Cardiac muscle cell (in vitro differentiated cells and primary cell): ENCODE data around the gene CTNNBL1. TPM values are rescaled to one million over a fixed set of nuclear protein-coding genes. Genes with fewer than 3 reads are reported as not detected.
A peak's percentile ranks its signal among the peaks of the same experiment; 100 is the strongest.

Experiments
- DNase-seq, 2 donors: peaks; one replicate each; pipeline versions ENCODE4 v3.0.0 to v3.0.0-alpha.2; 2010 to 2017; ENCODE audit warnings: low read depth in 1 of 2, low spot score in 1 of 2
- H3K27ac ChIP-seq: fragments of 200-600 bp; sonication (generic); 2 replicates; pipeline ENCODE4 v1.5.1; 2016
- H3K27me3 ChIP-seq: fragments of 200-600 bp; sonication (generic); 2 replicates; pipeline ENCODE4 v1.6.0; 2016; ENCODE audit warnings: control low read depth
- H3K36me3 ChIP-seq: fragments of 200-600 bp; sonication (generic); 2 replicates; pipeline ENCODE4 v1.5.1; 2016; ENCODE audit warnings: control low read depth
- H3K4me1 ChIP-seq: fragments of 200-600 bp; sonication (generic); 2 replicates; pipeline ENCODE4 v1.8.1; 2017; ENCODE audit warnings: low read depth, mild to moderate bottlenecking, mixed run types
- H3K4me3 ChIP-seq: fragments of 200-600 bp; sonication (generic); 2 replicates; pipeline ENCODE4 v1.5.1; 2016; ENCODE audit warnings: mild to moderate bottlenecking
- H3K9me3 ChIP-seq: fragments of 200-600 bp; sonication (generic); 2 replicates; pipeline ENCODE4 v1.5.1; 2017; ENCODE audit warnings: low read depth, mild to moderate bottlenecking, control low read depth
- polyA plus RNA-seq: library from polyadenylated mRNA; unstranded; fragments of >200 nt; fragmentation: Nextera tagmentation; extraction: Ambion mirVana; gene quantifications from 2 replicates; pipeline ENCODE4 v1.2.1, GENCODE V29; 2016
- total RNA-seq: library from RNA; depleted of rRNA; stranded (reverse); fragments of >200 nt; gene quantifications from 2 replicates; pipeline ENCODE4 v1.2.3, GENCODE V29; 2016
- TF ChIP-seq, protein P1 (sequence below): IDR thresholded peaks from 2 replicates; pipeline ENCODE4 v1.5.1; 2012; ENCODE audit warnings: low read depth, mild to moderate bottlenecking, low read length

The CTNNBL1 gene
- total and polyA plus RNA-seq, 2 experiments from 2014 or later, result 37.0 to 68.6 TPM

DNA sequence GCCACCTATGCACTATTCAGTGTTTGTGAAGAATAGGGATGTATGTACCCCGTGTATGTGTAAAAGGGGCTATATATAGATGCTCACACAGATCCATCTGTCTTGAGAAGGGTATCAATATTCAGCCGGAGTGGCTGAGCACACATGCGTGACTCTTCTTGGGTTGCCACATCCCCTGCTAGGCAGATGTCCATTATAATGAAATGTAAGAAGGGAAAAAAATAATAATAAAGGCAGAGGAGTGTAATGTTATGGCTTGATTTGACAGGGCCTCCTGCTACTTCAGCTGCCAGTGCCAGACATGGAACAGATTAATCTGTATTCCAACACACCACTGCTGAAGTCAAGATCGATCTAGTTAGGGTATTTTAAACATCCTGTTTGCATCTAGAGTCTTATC is 134.9 kb downstream of the CTNNBL1 start:
- TF ChIP-seq, protein P1, sequence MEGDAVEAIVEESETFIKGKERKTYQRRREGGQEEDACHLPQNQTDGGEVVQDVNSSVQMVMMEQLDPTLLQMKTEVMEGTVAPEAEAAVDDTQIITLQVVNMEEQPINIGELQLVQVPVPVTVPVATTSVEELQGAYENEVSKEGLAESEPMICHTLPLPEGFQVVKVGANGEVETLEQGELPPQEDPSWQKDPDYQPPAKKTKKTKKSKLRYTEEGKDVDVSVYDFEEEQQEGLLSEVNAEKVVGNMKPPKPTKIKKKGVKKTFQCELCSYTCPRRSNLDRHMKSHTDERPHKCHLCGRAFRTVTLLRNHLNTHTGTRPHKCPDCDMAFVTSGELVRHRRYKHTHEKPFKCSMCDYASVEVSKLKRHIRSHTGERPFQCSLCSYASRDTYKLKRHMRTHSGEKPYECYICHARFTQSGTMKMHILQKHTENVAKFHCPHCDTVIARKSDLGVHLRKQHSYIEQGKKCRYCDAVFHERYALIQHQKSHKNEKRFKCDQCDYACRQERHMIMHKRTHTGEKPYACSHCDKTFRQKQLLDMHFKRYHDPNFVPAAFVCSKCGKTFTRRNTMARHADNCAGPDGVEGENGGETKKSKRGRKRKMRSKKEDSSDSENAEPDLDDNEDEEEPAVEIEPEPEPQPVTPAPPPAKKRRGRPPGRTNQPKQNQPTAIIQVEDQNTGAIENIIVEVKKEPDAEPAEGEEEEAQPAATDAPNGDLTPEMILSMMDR, result no peak
- no peak overlapping the region for H3K4me3 ChIP-seq
- H3K27me3 ChIP-seq, result no peaks in the 10 kb centered on the region
- H3K9me3 ChIP-seq, result no peaks in the 10 kb centered on the region
- DNase-seq, result no peak
- no peak overlapping the region for H3K27ac ChIP-seq
- peaks cover 16% of the 10 kb centered on the region for H3K4me1 ChIP-seq
- H3K36me3 ChIP-seq, result no peaks in the 10 kb centered on the region

DNA sequence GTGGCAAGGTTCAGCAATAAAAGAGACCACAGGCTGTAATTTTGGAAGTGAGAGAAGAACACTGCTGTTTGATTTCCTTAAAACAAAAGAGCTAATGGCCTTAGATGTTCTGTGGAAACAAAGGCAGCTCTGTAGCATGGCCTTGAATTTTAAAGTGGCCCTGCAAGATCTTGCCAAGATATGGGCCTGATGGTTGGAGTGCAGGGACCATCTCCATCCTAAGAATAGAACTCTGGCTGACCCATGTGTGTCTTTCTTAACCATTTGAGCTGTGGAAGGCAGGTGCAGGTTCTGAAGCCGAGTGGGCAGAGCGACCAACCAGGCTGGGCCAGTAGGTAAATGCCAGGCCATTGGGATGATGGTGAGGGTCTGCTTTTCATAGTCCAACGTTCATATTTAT is 135.3 kb downstream of the CTNNBL1 start:
- no peak for DNase-seq
- H3K4me3 ChIP-seq, result no peak overlapping the region

DNA sequence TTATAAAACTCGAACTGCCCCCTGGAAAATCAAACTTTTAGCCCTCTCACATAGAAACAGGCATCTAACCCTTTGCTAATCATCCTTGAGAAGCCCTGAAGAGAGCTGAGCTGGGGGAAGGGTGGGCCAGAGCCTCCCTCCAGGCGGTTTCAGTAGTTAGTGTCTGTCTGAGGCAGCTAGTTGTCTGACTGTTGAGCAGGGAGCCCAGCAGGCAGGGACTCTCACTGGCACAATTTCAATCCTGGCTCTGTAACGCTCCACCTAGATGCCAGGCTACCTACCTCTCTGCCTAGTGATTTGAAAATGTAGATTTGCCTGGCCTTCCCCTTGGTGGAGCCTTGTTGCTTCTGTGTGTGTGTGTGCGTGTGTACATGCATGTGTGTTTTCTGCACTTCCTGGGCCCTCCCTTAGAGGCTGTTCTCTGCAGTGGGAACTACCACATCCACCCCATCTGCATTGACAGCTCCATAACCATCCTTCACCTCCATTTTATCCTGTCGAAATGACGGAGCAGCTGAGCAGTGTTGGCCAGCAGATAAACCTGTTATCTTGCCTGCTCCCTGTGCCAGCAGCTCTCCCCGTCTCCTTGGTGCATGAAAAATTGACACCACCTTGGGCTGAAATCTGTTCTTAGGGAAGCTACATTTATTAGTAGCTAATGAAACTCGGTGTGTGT is 139.5 kb downstream of the CTNNBL1 start:
- H3K4me3 ChIP-seq, result no peak overlapping the region
- TF ChIP-seq, protein P1, result no peak
- H3K36me3 ChIP-seq, result no peaks in the 10 kb centered on the region
- no peaks in the 10 kb centered on the region for H3K9me3 ChIP-seq
- H3K4me1 ChIP-seq, result peaks cover 21% of the 10 kb centered on the region
- H3K27ac ChIP-seq, result peak overlapping the region; percentile 72
- H3K27me3 ChIP-seq, result no peaks in the 10 kb centered on the region
- DNase-seq, result no peak

More for the DNA sequence above, 135.3 kb downstream of the CTNNBL1 start:
- Histone ChIP-seq H3K36me3 (no peaks in the 10 kb centered on the region), H3K4me1 (peaks cover 16% of the 10 kb centered on the region), H3K27me3 (no peaks in the 10 kb centered on the region), H3K27ac (no peak overlapping the region), H3K9me3 (no peaks in the 10 kb centered on the region)
- TF ChIP-seq, protein P1, result no peak

DNA sequence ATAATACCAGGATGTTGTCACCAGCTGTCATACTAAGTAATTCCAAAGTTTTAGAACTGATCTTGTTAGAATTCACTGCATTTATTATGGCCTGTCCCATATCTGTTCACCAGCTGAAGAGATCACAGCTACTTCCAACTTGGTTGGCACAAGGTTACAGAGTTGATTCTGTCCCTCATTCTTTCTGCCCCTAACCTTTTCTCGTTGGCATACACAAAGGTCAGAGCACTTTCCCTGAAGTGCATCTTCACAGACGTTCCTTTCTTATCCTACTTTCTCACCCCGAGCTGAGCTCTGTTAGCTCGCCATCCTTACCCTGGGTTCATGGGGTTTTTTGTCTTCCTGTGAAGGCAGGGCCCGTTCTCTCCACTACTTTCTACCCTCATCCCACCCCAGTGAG is 143.1 kb downstream of the CTNNBL1 start:
- Histone ChIP-seq H3K4me3 (no peak overlapping the region), H3K9me3 (no peaks in the 10 kb centered on the region), H3K27ac (no peak overlapping the region), H3K27me3 (no peaks in the 10 kb centered on the region), H3K4me1 (peaks cover 20% of the 10 kb centered on the region), H3K36me3 (no peaks in the 10 kb centered on the region)
- no peak for DNase-seq
- TF ChIP-seq, protein P1, result no peak

DNA sequence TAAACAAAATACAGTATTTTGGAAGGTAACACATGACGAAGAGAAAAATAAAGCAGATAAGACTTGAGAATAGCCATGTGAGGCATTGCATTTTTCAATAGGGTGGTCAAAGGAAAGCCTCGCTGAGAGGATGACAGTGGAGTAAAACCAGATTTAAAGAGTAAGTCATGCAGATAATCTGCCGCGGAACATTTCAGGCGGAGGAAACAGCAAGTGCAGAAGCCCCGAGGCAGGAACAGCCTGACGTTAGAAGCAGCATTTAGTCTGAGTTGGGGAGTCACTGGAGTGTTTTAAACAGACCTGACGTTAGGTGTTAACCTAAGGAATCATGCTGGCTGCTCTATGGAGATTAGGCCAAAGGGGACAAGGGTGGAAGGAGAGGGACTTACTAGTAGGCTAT is 144.1 kb downstream of the CTNNBL1 start:
- no peak overlapping the region for H3K4me3 ChIP-seq
- DNase-seq, result no peak
- TF ChIP-seq, protein P1, result no peak
- no peak overlapping the region for H3K27ac ChIP-seq
- H3K9me3 ChIP-seq, result no peaks in the 10 kb centered on the region
- no peaks in the 10 kb centered on the region for H3K27me3 ChIP-seq
- no peaks in the 10 kb centered on the region for H3K36me3 ChIP-seq
- peaks cover 20% of the 10 kb centered on the region for H3K4me1 ChIP-seq
